GM23248 (cell line): ENCODE results near the gene SLC29A2. TPM values are rescaled to one million over a fixed set of nuclear protein-coding genes. Genes with fewer than 3 reads are reported as not detected.
A peak's percentile ranks its signal among the peaks of the same experiment; 100 is the strongest.

ENCODE experiments used
- DNase-seq: peaks from one replicate; pipeline ENCODE4 v3.0.0-alpha.2; 2015
- H2AFZ ChIP-seq: fragments of 200-600 bp; sonication (generic); 2 replicates; pipeline ENCODE4 v1.6.1; 2016; ENCODE audit warnings: antibody characterized with exemption
- H3F3A ChIP-seq: fragments of 200-600 bp; sonication (generic); 2 replicates; pipeline ENCODE4 v1.6.1; 2016; ENCODE audit warnings: mild to moderate bottlenecking, antibody characterized with exemption, mixed run types; ENCODE audit not compliant: insufficient read depth
- H3K27ac ChIP-seq: fragments of 200-600 bp; sonication (generic); 2 replicates; pipeline ENCODE4 v1.5.1; 2016; ENCODE audit warnings: mild to moderate bottlenecking
- H3K27me3 ChIP-seq: fragments of 200-600 bp; sonication (generic); replicated peaks from 2 replicates; pipeline ENCODE4 v1.6.1; 2016; ENCODE audit warnings: mild to moderate bottlenecking; ENCODE audit not compliant: insufficient read depth
- H3K36me3 ChIP-seq: fragments of 200-600 bp; sonication (generic); 2 replicates; pipeline ENCODE4 v1.6.1; 2016; ENCODE audit warnings: low read depth, mild to moderate bottlenecking
- H3K4me1 ChIP-seq: fragments of 200-600 bp; sonication (generic); 2 replicates; pipeline ENCODE4 v1.6.1; 2016; ENCODE audit warnings: mild to moderate bottlenecking; ENCODE audit not compliant: insufficient read depth
- H3K4me2 ChIP-seq: fragments of 200-600 bp; sonication (generic); one replicate; pipeline ENCODE4 v1.6.1; 2016; ENCODE audit warnings: mild to moderate bottlenecking; ENCODE audit not compliant: unreplicated experiment
- H3K4me3 ChIP-seq: fragments of 200-600 bp; sonication (generic); 2 replicates; pipeline ENCODE4 v1.5.1; 2016; ENCODE audit warnings: mild to moderate bottlenecking
- H3K79me2 ChIP-seq: fragments of 200-600 bp; sonication (generic); 2 replicates; pipeline ENCODE4 v1.6.1; 2016; ENCODE audit warnings: mild to moderate bottlenecking; ENCODE audit not compliant: insufficient read depth
- H3K9ac ChIP-seq: fragments of 200-600 bp; sonication (generic); 2 replicates; pipeline ENCODE4 v1.6.1; 2016; ENCODE audit warnings: mild to moderate bottlenecking
- H3K9me2 ChIP-seq: fragments of 200-600 bp; sonication (generic); 2 replicates; pipeline ENCODE4 v1.6.1; 2016; ENCODE audit warnings: mixed run types, mild to moderate bottlenecking, moderate library complexity; ENCODE audit not compliant: insufficient read depth
- H3K9me3 ChIP-seq: fragments of 200-600 bp; sonication (generic); one replicate; pipeline ENCODE4 v1.6.1; 2017; ENCODE audit warnings: low read depth
- H4K20me1 ChIP-seq: fragments of 200-600 bp; sonication (generic); 2 replicates; pipeline ENCODE4 v1.6.0; 2016; ENCODE audit not compliant: insufficient read depth
- EZH2 ChIP-seq: fragments of 200-600 bp; sonication (generic); IDR thresholded peaks from 2 replicates; pipeline ENCODE4 v1.6.1; 2018; ENCODE audit warnings: antibody characterized with exemption, mild to moderate bottlenecking; ENCODE audit not compliant: insufficient read depth, poor library complexity, severe bottlenecking
- EZH2phosphoT487 ChIP-seq: fragments of 200-600 bp; sonication (generic); IDR thresholded peaks from 2 replicates; pipeline ENCODE4 v1.6.1; 2018; ENCODE audit warnings: antibody characterized with exemption, moderate library complexity, mild to moderate bottlenecking, low read depth; ENCODE audit not compliant: insufficient read depth
- WGBS, 2 experiments: methylation state at CpG; one replicate each; pipeline ENCODE4 v1.1.6; 2015 to 2017; ENCODE audit warnings: low lambda C conversion rate in 2 of 2, low coverage in 1 of 2; ENCODE audit errors: missing lambda C conversion rate in 2 of 2; 5-methylcytosine and 5-hydroxymethylcytosine counted together
- in situ Hi-C: fragments of 300-500 bp; cut with MboI; formaldehyde crosslinking; loops from 2 replicates; pipeline ENCODE4 v1.15.0; 2020
- polyA plus RNA-seq: library from polyadenylated mRNA; unstranded; fragments of >200 nt; fragmentation: Nextera tagmentation; extraction: Ambion mirVana; gene quantifications from 2 replicates; pipeline ENCODE4 v1.2.1, GENCODE V29; 2016
- total RNA-seq: library from RNA; depleted of rRNA; stranded (reverse); fragments of >200 nt; shearing (Covaris generic); gene quantifications from 2 replicates; pipeline ENCODE4 v1.2.3, GENCODE V29; 2014

SLC29A2 gene
- total and polyA plus RNA-seq, 2 experiments from 2014 or later: not detected

DNA sequence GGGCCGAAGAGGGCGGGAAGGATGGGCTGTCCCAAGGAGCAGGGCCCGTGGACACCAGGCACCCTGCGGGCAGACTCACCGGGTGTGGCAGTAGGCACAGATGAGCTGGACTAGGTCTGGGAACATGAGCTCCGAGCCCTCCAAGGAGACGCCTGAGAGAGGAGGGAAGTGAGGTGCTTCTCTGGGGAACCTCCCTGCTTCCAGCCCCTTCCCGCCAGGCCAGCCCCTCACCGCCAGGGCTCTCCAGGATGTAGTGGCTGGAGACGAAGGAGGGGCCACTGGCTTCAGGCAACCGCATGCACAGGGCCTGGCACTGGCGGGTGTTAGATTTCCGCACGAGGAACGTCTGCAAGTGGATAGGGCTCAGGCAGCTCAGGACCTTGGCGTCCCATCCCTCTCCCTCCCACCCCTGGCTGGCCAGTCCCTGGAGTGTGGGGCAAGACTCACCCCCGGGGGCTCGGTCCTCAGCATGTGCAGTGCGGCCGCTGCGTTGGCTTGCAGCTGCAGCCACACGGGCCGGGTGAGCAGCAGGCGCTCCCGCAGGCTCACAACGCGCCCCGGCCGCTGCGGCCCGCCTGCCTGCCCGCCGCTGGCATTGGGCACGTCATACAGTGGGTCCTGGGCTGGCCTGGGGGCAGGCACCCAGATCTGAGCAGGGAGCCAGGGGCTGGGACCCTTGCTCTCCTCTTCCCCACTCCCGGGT is 35.9 kb downstream of the SLC29A2 start:
- Histone ChIP-seq H3K4me1 (peaks cover 10% of the 10 kb centered on the region), H3K4me3 (peak overlapping the region; percentile 91), H3K27ac (peak overlapping the region; percentile 99), H3K36me3 (no peaks in the 10 kb centered on the region; the same call in 1 of the 2 replicates), H3K79me2 (peaks cover 39% of the 10 kb centered on the region), H3F3A (peaks cover 18% of the 10 kb centered on the region), H3K4me2 (peak overlapping the region; percentile 92), H2AFZ (no peak overlapping the region), H3K9me2 (no peaks in the 10 kb centered on the region), H4K20me1 (no peaks in the 10 kb centered on the region), H3K9ac (peak overlapping the region; percentile 99), H3K27me3 (no peaks in the 10 kb centered on the region), H3K9me3 (no peaks in the 10 kb centered on the region)
- no peak for TF ChIP-seq EZH2phosphoT487
- no peak for TF ChIP-seq EZH2
- peak; percentile 80 for DNase-seq
- 0 to 2% methylated on average over 32 to 33 of the region's 35 CpGs for WGBS, 2 experiments
- in situ Hi-C loops: no loop called here

DNA sequence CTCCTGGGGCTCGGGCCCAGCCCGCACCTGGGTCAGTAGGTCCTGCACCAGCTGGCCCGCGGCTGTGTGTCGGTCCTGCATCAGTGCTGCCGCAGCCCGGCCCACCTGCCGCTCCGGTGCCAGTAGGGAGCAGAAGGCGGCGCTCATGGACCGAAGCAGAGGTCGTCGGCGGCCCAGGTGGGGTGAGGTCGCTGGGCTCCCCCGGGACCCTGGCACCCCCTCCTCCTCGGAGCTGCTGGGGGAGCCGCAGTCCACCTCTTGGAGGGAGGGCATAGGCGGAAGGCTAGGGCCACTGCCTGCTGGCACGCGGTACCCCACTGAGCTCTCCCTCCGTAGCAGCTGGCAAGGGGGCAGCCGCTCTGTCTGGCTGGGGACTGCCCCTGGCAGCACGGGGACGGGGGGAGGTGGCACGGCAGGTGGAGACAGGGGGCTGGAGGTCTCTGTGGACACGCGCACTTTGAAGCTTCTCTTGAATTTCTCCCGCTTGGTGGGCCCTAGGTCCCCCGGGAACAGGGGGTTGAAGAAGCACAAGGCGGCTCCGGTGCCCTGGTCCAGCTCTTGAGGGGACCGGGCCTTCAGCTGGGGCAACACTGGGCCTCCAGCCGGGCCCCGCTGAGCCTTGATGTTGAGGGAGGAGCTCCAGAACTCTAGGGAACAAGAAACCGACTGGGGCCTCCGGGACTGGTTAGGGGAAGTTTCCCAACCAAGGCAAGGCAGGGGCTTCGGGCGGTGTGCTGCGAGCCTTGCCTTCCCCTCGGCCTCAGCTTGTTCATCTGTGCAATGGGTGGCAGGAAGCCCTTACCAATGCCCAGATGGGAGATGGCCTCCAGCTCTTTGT is 36.7 kb downstream of the SLC29A2 start:
- H2AFZ ChIP-seq: no peak overlapping the region
- peak overlapping the region; percentile 91 for H3K4me3 ChIP-seq
- no peaks in the 10 kb centered on the region for H3K9me3 ChIP-seq
- no peaks in the 10 kb centered on the region for H3K27me3 ChIP-seq
- peaks cover 39% of the 10 kb centered on the region for H3K79me2 ChIP-seq
- H3K36me3 ChIP-seq: no peaks in the 10 kb centered on the region; the same call in 1 of the 2 replicates
- H3K4me1 ChIP-seq: peaks cover 10% of the 10 kb centered on the region
- WGBS, 2 experiments: 50 to 61% methylated on average over 32 of the region's 42 CpGs
- in situ Hi-C loops: no loop called here
- H3F3A ChIP-seq: peaks cover 27% of the 10 kb centered on the region
- H3K27ac ChIP-seq: peak overlapping the region; percentile 99
- DNase-seq: no peak
- peak overlapping the region; percentile 92 for H3K4me2 ChIP-seq
- peak overlapping the region; percentile 99 for H3K9ac ChIP-seq
- H3K9me2 ChIP-seq: no peaks in the 10 kb centered on the region
- TF ChIP-seq EZH2phosphoT487 (no peak), EZH2 (no peak)
- H4K20me1 ChIP-seq: no peaks in the 10 kb centered on the region

DNA sequence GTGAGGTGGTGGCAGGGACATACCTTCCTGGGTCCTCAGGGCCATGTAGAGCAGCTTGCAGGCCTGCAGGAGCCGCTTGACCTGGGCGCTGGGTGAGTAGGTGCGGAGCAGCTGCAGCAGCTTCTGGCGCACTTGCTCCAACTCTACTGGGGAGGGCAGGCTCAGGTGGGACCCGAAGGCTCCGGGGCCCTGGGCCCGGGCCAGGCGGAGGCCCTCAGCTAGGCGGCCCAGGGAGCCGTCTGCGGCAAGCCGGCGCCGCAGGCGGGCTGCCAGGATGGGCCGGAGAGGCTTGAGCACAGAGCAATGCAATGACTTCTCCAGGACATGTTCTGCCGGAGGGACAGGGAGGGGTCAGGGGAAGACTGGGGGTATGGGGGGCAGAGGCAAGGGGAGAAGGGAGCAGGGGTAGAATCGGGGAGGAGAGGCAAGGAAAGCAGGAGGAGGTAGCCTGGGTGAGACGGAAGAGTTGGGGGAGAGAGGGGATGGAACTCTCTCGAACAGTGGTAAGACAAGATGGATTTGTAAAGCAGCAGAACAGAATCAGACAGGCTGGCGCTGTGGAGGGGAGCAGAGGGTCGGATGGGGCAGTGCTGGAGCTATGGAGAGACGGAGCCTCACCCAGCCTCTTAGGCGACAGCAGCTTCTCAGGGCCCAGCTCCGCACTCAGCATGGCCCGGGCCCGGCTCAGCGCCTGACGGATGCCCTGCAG is 37.5 kb downstream of the SLC29A2 start:
- no peaks in the 10 kb centered on the region for H3K27me3 ChIP-seq
- no peak overlapping the region for H2AFZ ChIP-seq
- no peaks in the 10 kb centered on the region for H3K9me3 ChIP-seq
- no peaks in the 10 kb centered on the region for H4K20me1 ChIP-seq
- H3K9ac ChIP-seq: peak overlapping the region; percentile 99
- TF ChIP-seq EZH2phosphoT487 (no peak), EZH2 (no peak)
- H3K4me3 ChIP-seq: no peak overlapping the region
- no peak overlapping the region for H3K4me2 ChIP-seq
- peaks cover 12% of the 10 kb centered on the region for H3K4me1 ChIP-seq
- no peaks in the 10 kb centered on the region for H3K9me2 ChIP-seq
- no peak for DNase-seq
- H3K27ac ChIP-seq: no peak overlapping the region
- peaks cover 39% of the 10 kb centered on the region for H3K79me2 ChIP-seq
- in situ Hi-C loops: no loop called here
- no peaks in the 10 kb centered on the region; the same call in 1 of the 2 replicates for H3K36me3 ChIP-seq
- H3F3A ChIP-seq: peaks cover 34% of the 10 kb centered on the region
- 89 to 90% methylated on average over 26 to 29 of the region's 29 CpGs for WGBS, 2 experiments

DNA sequence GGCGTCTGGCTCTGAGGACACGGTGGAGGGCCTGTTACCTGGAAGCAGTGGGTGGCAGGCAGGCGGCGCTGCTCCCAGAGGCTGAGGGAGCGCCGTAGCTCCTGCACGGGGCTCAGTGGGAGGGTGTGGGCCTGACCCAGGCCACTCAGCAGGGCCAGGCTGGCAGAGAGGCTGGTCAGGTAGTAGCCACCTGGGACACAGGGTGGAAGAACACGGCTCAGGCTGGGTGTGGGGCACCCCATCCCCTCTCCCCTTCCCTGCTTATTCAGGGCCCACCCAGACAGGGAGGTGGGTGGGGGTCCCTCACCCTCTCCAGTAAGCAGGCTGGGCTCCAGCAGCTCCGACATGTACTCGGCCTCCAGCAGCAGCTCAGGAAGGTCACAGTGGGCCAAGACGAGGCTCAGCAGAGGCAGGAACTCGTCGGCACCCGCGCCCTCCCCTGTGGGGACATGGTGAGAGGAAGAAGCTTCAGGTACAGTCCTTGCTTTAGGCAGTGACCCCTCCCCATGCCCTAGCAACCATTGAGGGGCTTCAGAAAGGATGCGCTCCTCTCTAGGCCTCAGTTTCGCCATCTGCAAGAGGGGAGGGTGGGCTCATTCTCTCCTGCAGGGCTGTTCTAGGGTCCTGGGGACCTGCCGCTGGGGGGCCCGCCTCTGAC is 38.2 kb downstream of the SLC29A2 start:
- Histone ChIP-seq H3K36me3 (no peaks in the 10 kb centered on the region; the same call in 1 of the 2 replicates), H3K27ac (no peak overlapping the region), H3K9me3 (no peaks in the 10 kb centered on the region), H3K4me2 (no peak overlapping the region), H3K4me3 (no peak overlapping the region), H2AFZ (no peak overlapping the region), H3K9ac (no peak overlapping the region), H3K27me3 (no peaks in the 10 kb centered on the region), H3K4me1 (peaks cover 19% of the 10 kb centered on the region), H3F3A (peaks cover 41% of the 10 kb centered on the region), H4K20me1 (no peaks in the 10 kb centered on the region), H3K9me2 (no peaks in the 10 kb centered on the region), H3K79me2 (peaks cover 39% of the 10 kb centered on the region)
- 89 to 94% methylated on average over 19 of the region's 19 CpGs for WGBS, 2 experiments
- TF ChIP-seq EZH2phosphoT487 (no peak), EZH2 (no peak)
- no peak for DNase-seq
- in situ Hi-C loops: no loop called here
